IMR-90 (cell line): ENCODE data around the gene FUT8. TPM values are rescaled to one million over a fixed set of nuclear protein-coding genes. Genes with fewer than 3 reads are reported as not detected.

ENCODE experiments used
- ATAC-seq: fragments of 200-7000 bp; cut with Tn5 transposase; 2 replicates; pipeline ENCODE4 v1.9.1; 2020; ENCODE audit warnings: low read depth, mild to moderate bottlenecking, moderate library complexity
- BruUV-seq: library from RNA; stranded (reverse); fragments of 400-500 nt; replicated peaks from 2 replicates; lab custom pipeline; 2021; lab: Mats Ljungman, UMichigan
- CTCF ChIA-PET: fragments of 300-600 bp; formaldehyde crosslinking; extraction: SDS; loops from one replicate; lab custom pipeline; 2021; ENCODE audit warnings: antibody characterized with exemption; lab: Yijun Ruan, JAX
- POLR2A ChIA-PET: fragments of 300-600 bp; sonication (Branson Sonifier 250); formaldehyde crosslinking; loops from one replicate; lab custom pipeline; 2022; ENCODE audit warnings: antibody characterized with exemption; ENCODE audit not compliant: unreplicated experiment; lab: Charles Lee
- DNase-seq: peaks from one replicate; pipeline ENCODE4 v3.0.0; 2013
- H2AFZ ChIP-seq: replicated peaks from 2 replicates; pipeline ENCODE3; 2013; ENCODE audit warnings: low read length, mild to moderate bottlenecking; ENCODE audit not compliant: poor library complexity
- H2AK5ac ChIP-seq: 2 replicates; pipeline ENCODE4 v1.6.1; 2013; ENCODE audit warnings: low read depth, low read length, inconsistent platforms
- H2AK9ac ChIP-seq: replicated peaks from 2 replicates; pipeline ENCODE3; 2013; ENCODE audit warnings: mild to moderate bottlenecking, low read depth, low read length, moderate library complexity; ENCODE audit not compliant: poor library complexity
- H2BK120ac ChIP-seq: 2 replicates; pipeline ENCODE4 v1.6.1; 2013; ENCODE audit warnings: low read depth, low read length, inconsistent platforms
- H2BK15ac ChIP-seq: 3 replicates; pipeline ENCODE4 v1.6.1; 2013; ENCODE audit warnings: low read depth, low read length, inconsistent platforms
- H2BK20ac ChIP-seq: 2 replicates; pipeline ENCODE4 v1.6.1; 2013; ENCODE audit warnings: low read depth, mild to moderate bottlenecking, inconsistent platforms, low read length, moderate library complexity
- H2BK5ac ChIP-seq: 2 replicates; pipeline ENCODE4 v1.6.1; 2013; ENCODE audit warnings: mild to moderate bottlenecking, low read depth, low read length, inconsistent platforms; ENCODE audit not compliant: poor library complexity, severe bottlenecking
- H3K14ac ChIP-seq: replicated peaks from 2 replicates; pipeline ENCODE4 v1.6.1; 2013; ENCODE audit warnings: low read depth, low read length, inconsistent platforms
- H3K18ac ChIP-seq: 2 replicates; pipeline ENCODE4 v1.6.1; 2013; ENCODE audit warnings: low read depth, low read length, control low read depth
- H3K23ac ChIP-seq: 2 replicates; pipeline ENCODE4 v1.6.1; 2013; ENCODE audit warnings: low read depth, low read length, inconsistent platforms
- H3K27ac ChIP-seq: 2 replicates; pipeline ENCODE4 v1.5.1; 2013; ENCODE audit warnings: mild to moderate bottlenecking, control low read depth, low read length; ENCODE audit not compliant: insufficient read depth
- H3K27me3 ChIP-seq: 2 replicates; pipeline ENCODE4 v1.6.1; 2013; ENCODE audit warnings: low read length; ENCODE audit not compliant: control insufficient read depth, insufficient read depth
- H3K36me3 ChIP-seq: 2 replicates; pipeline ENCODE4 v1.6.1; 2013; ENCODE audit warnings: low read length, mixed read lengths; ENCODE audit not compliant: control insufficient read depth, insufficient read depth
- H3K4ac ChIP-seq: 2 replicates; pipeline ENCODE4 v1.6.1; 2013; ENCODE audit warnings: low read depth, low read length, inconsistent platforms
- H3K4me1 ChIP-seq: 2 replicates; pipeline ENCODE4 v1.6.1; 2013; ENCODE audit warnings: low read length, mixed read lengths; ENCODE audit not compliant: control insufficient read depth, insufficient read depth
- H3K4me2 ChIP-seq: 2 replicates; pipeline ENCODE4 v1.6.1; 2013; ENCODE audit warnings: low read depth, mild to moderate bottlenecking, control low read depth, low read length, moderate library complexity
- H3K4me3 ChIP-seq: 2 replicates; pipeline ENCODE4 v1.5.1; 2013; ENCODE audit warnings: low read depth, mild to moderate bottlenecking, control low read depth, low read length, moderate library complexity; ENCODE audit not compliant: insufficient read depth
- H3K56ac ChIP-seq: 2 replicates; pipeline ENCODE4 v1.6.1; 2013; ENCODE audit warnings: low read length, inconsistent platforms; ENCODE audit not compliant: insufficient read depth; ENCODE audit errors: extremely low read depth
- H3K79me1 ChIP-seq, 2 experiments: 2 replicates each; pipeline ENCODE4 v1.6.1; 2013; ENCODE audit warnings: low read length in 2 of 2, inconsistent platforms in 1 of 2, low read depth in 1 of 2
- H3K9ac ChIP-seq: 2 replicates; pipeline ENCODE4 v1.6.1; 2013; ENCODE audit warnings: low read depth, low read length, control low read depth
- H3K9me1 ChIP-seq: 2 replicates; pipeline ENCODE4 v1.6.1; 2013; ENCODE audit warnings: low read length, inconsistent platforms; ENCODE audit not compliant: insufficient read depth
- H3K9me3 ChIP-seq: 2 replicates; pipeline ENCODE4 v1.6.1; 2013; ENCODE audit warnings: low read length; ENCODE audit not compliant: control insufficient read depth, insufficient read depth
- H4K20me1 ChIP-seq: 2 replicates; pipeline ENCODE4 v1.6.1; 2013; ENCODE audit warnings: low read length, inconsistent platforms; ENCODE audit not compliant: insufficient read depth
- H4K5ac ChIP-seq: 2 replicates; pipeline ENCODE4 v1.6.1; 2013; ENCODE audit warnings: mild to moderate bottlenecking, low read depth, low read length, control low read depth
- H4K8ac ChIP-seq, 2 experiments: 2 replicates each; pipeline ENCODE4 v1.6.1; 2013; ENCODE audit warnings: low read depth in 2 of 2, low read length in 2 of 2, control low read depth in 1 of 2, inconsistent platforms in 1 of 2
- H4K91ac ChIP-seq: 2 replicates; pipeline ENCODE4 v1.6.1; 2013; ENCODE audit warnings: low read depth, low read length, inconsistent platforms; ENCODE audit not compliant: insufficient read depth
- BHLHE40 ChIP-seq: fragments of 150-350 bp; IDR thresholded peaks from 2 replicates; pipeline ENCODE4 v1.6.1; 2016; ENCODE audit warnings: mild to moderate bottlenecking, low read depth, low read length
- CEBPB ChIP-seq: IDR thresholded peaks from 2 replicates; pipeline ENCODE4 v1.6.1; 2012; ENCODE audit warnings: low read depth, low read length, improper control_type of control experiment
- CHD1 ChIP-seq: IDR thresholded peaks from 2 replicates; pipeline ENCODE4 v1.6.1; 2012; ENCODE audit warnings: low read depth, low read length, improper control_type of control experiment
- CTCF ChIP-seq: conservative IDR thresholded peaks from 2 replicates; pipeline ENCODE4 v1.5.1; 2012; ENCODE audit warnings: mild to moderate bottlenecking, low read depth, low read length, improper control_type of control experiment
- ELK1 ChIP-seq: fragments of 150-350 bp; IDR thresholded peaks from 2 replicates; pipeline ENCODE4 v1.6.1; 2016; ENCODE audit warnings: low read depth, mild to moderate bottlenecking, low read length, moderate library complexity, borderline replicate concordance
- FOS ChIP-seq: fragments of 150-350 bp; IDR thresholded peaks from 2 replicates; pipeline ENCODE4 v1.6.1; 2016; ENCODE audit warnings: low read depth, low read length
- MAFK ChIP-seq: IDR thresholded peaks from 2 replicates; pipeline ENCODE4 v1.6.1; 2012; ENCODE audit warnings: low read depth, low read length, improper control_type of control experiment
- MAZ ChIP-seq: IDR thresholded peaks from 2 replicates; pipeline ENCODE4 v1.6.1; 2012; ENCODE audit warnings: low read depth, mild to moderate bottlenecking, low read length, improper control_type of control experiment, moderate library complexity, borderline replicate concordance
- MXI1 ChIP-seq: IDR thresholded peaks from 2 replicates; pipeline ENCODE4 v1.6.1; 2012; ENCODE audit warnings: low read depth, mild to moderate bottlenecking, low read length, moderate library complexity, borderline replicate concordance
- NFE2L2 ChIP-seq: fragments of 150-350 bp; IDR thresholded peaks from 2 replicates; pipeline ENCODE4 v1.6.1; 2016; ENCODE audit warnings: low read depth, mild to moderate bottlenecking, low read length
- POLR2A ChIP-seq: IDR thresholded peaks from 2 replicates; pipeline ENCODE4 v1.6.1; 2012; ENCODE audit warnings: mild to moderate bottlenecking, low read depth, low read length
- RAD21 ChIP-seq: IDR thresholded peaks from 2 replicates; pipeline ENCODE4 v1.6.1; 2012; ENCODE audit warnings: low read length, improper control_type of control experiment
- RCOR1 ChIP-seq: IDR thresholded peaks from 2 replicates; pipeline ENCODE4 v1.6.1; 2012; ENCODE audit warnings: mild to moderate bottlenecking, low read length, improper control_type of control experiment; ENCODE audit not compliant: insufficient replicate concordance
- RFX5 ChIP-seq: IDR thresholded peaks from 2 replicates; pipeline ENCODE4 v1.8.0; 2012; ENCODE audit warnings: low read depth, mild to moderate bottlenecking, low read length, moderate library complexity
- SMC3 ChIP-seq: fragments of 150-350 bp; IDR thresholded peaks from 2 replicates; pipeline ENCODE4 v1.6.1; 2016; ENCODE audit warnings: low read depth, mild to moderate bottlenecking, antibody characterized with exemption, low read length, moderate library complexity
- WGBS, 2 experiments: methylation state at CpG; one replicate each; pipeline versions ENCODE4 v1.1.5 to v1.1.7; 2013; ENCODE audit warnings: missing lambda C conversion rate in 2 of 2; ENCODE audit not compliant: insufficient read length in 1 of 2; ENCODE audit errors: extremely low coverage in 2 of 2; 5-methylcytosine and 5-hydroxymethylcytosine counted together
- dilution Hi-C: fragments of 300-500 bp; cut with HindIII; formaldehyde crosslinking; loops from one replicate; pipeline ENCODE4 v1.14.3; 2018; ENCODE audit warnings: low sequenced_read_pairs; ENCODE audit not compliant: unreplicated experiment
- in situ Hi-C: fragments of 300-500 bp; cut with MboI; formaldehyde crosslinking; loops from 3 replicates; pipeline ENCODE4 v1.14.3; 2019; ENCODE audit warnings: low sequenced_read_pairs, inconsistent platforms, mixed read lengths
- intact Hi-C: fragments of 100-400 bp; cut with micrococcal nuclease; formaldehyde crosslinking; loops from 2 replicates; pipeline ENCODE4 v1.10.0; 2022
- polyA plus RNA-seq, 3 experiments: library from polyadenylated mRNA; depleted of rRNA; stranded (reverse); fragments of >200 nt; gene quantifications; 2 replicates each; pipeline ENCODE4 v1.2.3, GENCODE V29; 2012; ENCODE audit warnings: low replicate concordance in 1 of 3
- total RNA-seq: library from RNA; depleted of rRNA; stranded (reverse); fragments of >200 nt; gene quantifications from 2 replicates; pipeline ENCODE4 v1.2.3, GENCODE V29; 2012

FUT8 gene
- total and polyA plus RNA-seq, 2 of the 4 experiments (the other 2 are of a cell fraction), result 15.6 to 72.9 TPM

GRCh38 chr14:65656554-65656953 is 244.0 kb downstream of the FUT8 start:
- no peaks in the 10 kb centered on the region for H3K4me1 ChIP-seq
- in situ Hi-C loops, result no loop called here
- no peak overlapping the region for H3K4me3 ChIP-seq
- intact Hi-C loops, result no loop called here
- H4K20me1 ChIP-seq, result no peaks in the 10 kb centered on the region
- H2AK5ac ChIP-seq, result no peak overlapping the region
- no peaks in the 10 kb centered on the region for H3K9me3 ChIP-seq
- ATAC-seq (no peak), DNase-seq (no peak)
- ChIA-PET CTCF (no interaction called here), POLR2A (no interaction called here)
- H3K79me1 ChIP-seq, result no peaks in the 10 kb centered on the region
- H3K36me3 ChIP-seq, result no peaks in the 10 kb centered on the region
- dilution Hi-C loops, result no loop called here
- no peak overlapping the region for H3K23ac ChIP-seq
- no peak overlapping the region for H4K8ac ChIP-seq
- no peak overlapping the region for H4K5ac ChIP-seq
- no peak overlapping the region for H2BK20ac ChIP-seq
- BruUV-seq, result no TSS peak
- H2AFZ ChIP-seq, result no peak overlapping the region
- H3K27ac ChIP-seq, result no peak overlapping the region
- H4K91ac ChIP-seq, result no peak overlapping the region
- H3K4ac ChIP-seq, result no peak overlapping the region
- WGBS, 2 experiments, result no CpG with 5 or more reads among the region's 2 CpGs
- H3K4me2 ChIP-seq, result no peak overlapping the region
- H3K14ac ChIP-seq, result no peak overlapping the region
- H3K9me1 ChIP-seq, result no peaks in the 10 kb centered on the region
- H3K56ac ChIP-seq, result no peak overlapping the region
- no peak for TF ChIP-seq NFE2L2
- TF ChIP-seq BHLHE40, result no peak
- TF ChIP-seq RAD21, result no peak
- TF ChIP-seq ELK1, result no peak
- no peak for TF ChIP-seq CEBPB
- no peak for TF ChIP-seq MXI1
- no peak for TF ChIP-seq POLR2A
- TF ChIP-seq SMC3, result no peak
- no peak for TF ChIP-seq FOS
- TF ChIP-seq MAZ, result no peak
- no peak for TF ChIP-seq RCOR1
- no peak for TF ChIP-seq MAFK
- no peak for TF ChIP-seq CHD1
- no peak for TF ChIP-seq RFX5
- TF ChIP-seq CTCF, result no peak
- H2BK15ac ChIP-seq, result no peak overlapping the region
- H3K9ac ChIP-seq, result no peak overlapping the region
- no peak overlapping the region for H3K18ac ChIP-seq
- H3K27me3 ChIP-seq, result no peaks in the 10 kb centered on the region
- H2BK5ac ChIP-seq, result no peak overlapping the region
- H2BK120ac ChIP-seq, result no peak overlapping the region
- H2AK9ac ChIP-seq, result no peak overlapping the region
